Transverse colon (tissue), 4 donors: ENCODE results near the gene RABGEF1.

Experiments used
- CTCF ChIP-seq, 5 experiments: fragments of 200-600 bp in 3 of 5; fragments of 450-650 bp in 2 of 5; sonication (generic) in 3 of 5; IDR thresholded peaks; 1 replicate in 2 of 5; 2 replicates in 3 of 5; pipeline ENCODE4 v1.5.1; 2016 to 2017; ENCODE audit warnings: antibody characterized with exemption in 5 of 5, inconsistent platforms in 3 of 5, mild to moderate bottlenecking in 2 of 5, moderate library complexity in 1 of 5
- EP300 ChIP-seq: sonication (generic); formaldehyde crosslinking; IDR thresholded peaks from one replicate; pipeline ENCODE4 v1.6.1; 2017; ENCODE audit warnings: antibody characterized with exemption, low read depth
- POLR2AphosphoS5 ChIP-seq, 3 donors: sonication (generic); formaldehyde crosslinking; IDR thresholded peaks; one replicate each; pipeline ENCODE4 v1.6.1; 2016; ENCODE audit warnings: antibody characterized with exemption in 3 of 3

- TF ChIP-seq CTCF (IDR thresholded peaks at IDR 0.05): no peak
- TF ChIP-seq POLR2AphosphoS5 (IDR thresholded peaks at IDR 0.05): no peak
- TF ChIP-seq EP300: no peak
Observed at GRCh38 chr7:66824041-66824440, 83.5 kb downstream of the RABGEF1 start.
